SK-N-SH treated with all-trans-retinoic acid at 6 μM for 48 hours (cell line): Measurements from ENCODE around the gene GNL1.

Source experiments
- ATAC-seq: fragments of 200-7000 bp; cut with Tn5 transposase; 3 replicates; pipeline ENCODE4 v1.9.1; 2020; ENCODE audit warnings: mild to moderate bottlenecking, moderate library complexity
- ARNTL ChIP-seq: fragments of 450-650 bp; formaldehyde crosslinking; IDR thresholded peaks from 2 replicates; pipeline ENCODE4 v1.5.0; 2020; ENCODE audit warnings: low read depth, mild to moderate bottlenecking, moderate library complexity, borderline replicate concordance
- BACH2 ChIP-seq: fragments of 250-450 bp; sonication (Bioruptor Pico); IDR thresholded peaks from 2 replicates; pipeline ENCODE4 v1.9.0; 2021; ENCODE audit warnings: mild to moderate bottlenecking, borderline replicate concordance
- CREB5 ChIP-seq: fragments of 250-450 bp; sonication (Bioruptor Pico); IDR thresholded peaks from 2 replicates; pipeline ENCODE4 v1.5.1; 2020; ENCODE audit warnings: low read depth, mild to moderate bottlenecking, moderate library complexity
- CSDC2 ChIP-seq: fragments of 250-450 bp; sonication (Bioruptor Pico); IDR thresholded peaks from 2 replicates; pipeline ENCODE4 v1.5.0; 2020; ENCODE audit warnings: mild to moderate bottlenecking, moderate library complexity
- CSRNP3 ChIP-seq: fragments of 250-450 bp; sonication (Bioruptor Pico); IDR thresholded peaks from 2 replicates; pipeline ENCODE4 v1.5.1; 2021; ENCODE audit warnings: mild to moderate bottlenecking, moderate library complexity
- ESRRG ChIP-seq: fragments of 250-450 bp; sonication (Bioruptor Pico); IDR thresholded peaks from 2 replicates; pipeline ENCODE4 v1.6.1; 2021; ENCODE audit warnings: mild to moderate bottlenecking
- GLIS3 ChIP-seq: fragments of 250-450 bp; sonication (Bioruptor Pico); IDR thresholded peaks from 2 replicates; pipeline ENCODE4 v1.5.0; 2020; ENCODE audit warnings: mild to moderate bottlenecking, moderate library complexity
- ISL1 ChIP-seq: fragments of 250-450 bp; sonication (Bioruptor Pico); IDR thresholded peaks from 2 replicates; pipeline ENCODE4 v2.1.2; 2022; ENCODE audit warnings: mild to moderate bottlenecking, moderate library complexity
- OSR1 ChIP-seq: fragments of 250-450 bp; sonication (Bioruptor Pico); IDR thresholded peaks from 2 replicates; pipeline ENCODE4 v1.8.0; 2022; ENCODE audit warnings: moderate library complexity, mild to moderate bottlenecking, inconsistent platforms
- PATZ1 ChIP-seq: fragments of 250-450 bp; sonication (Bioruptor Pico); IDR thresholded peaks from 2 replicates; pipeline ENCODE4 v1.8.0; 2020; ENCODE audit warnings: mild to moderate bottlenecking, moderate library complexity, borderline replicate concordance
- POU6F1 ChIP-seq: fragments of 250-450 bp; sonication (Bioruptor Pico); IDR thresholded peaks from 2 replicates; pipeline ENCODE4 v1.8.0; 2021; ENCODE audit warnings: low read depth, mild to moderate bottlenecking, moderate library complexity, borderline replicate concordance
- RARB ChIP-seq: fragments of 250-450 bp; sonication (Bioruptor Pico); IDR thresholded peaks from 2 replicates; pipeline ENCODE4 v1.8.0; 2021; ENCODE audit warnings: mild to moderate bottlenecking, moderate library complexity
- SNAI2 ChIP-seq: fragments of 250-450 bp; sonication (Bioruptor Pico); IDR thresholded peaks from 2 replicates; pipeline ENCODE4 v1.5.0; 2020; ENCODE audit warnings: mild to moderate bottlenecking, moderate library complexity
- TCF4 ChIP-seq: fragments of 250-450 bp; sonication (Bioruptor Pico); IDR thresholded peaks from 2 replicates; pipeline ENCODE4 v1.8.0; 2021; ENCODE audit warnings: mild to moderate bottlenecking, moderate library complexity, borderline replicate concordance
- TSHZ2 ChIP-seq: fragments of 250-450 bp; sonication (Bioruptor Pico); IDR thresholded peaks from 2 replicates; pipeline ENCODE4 v1.5.0; 2020; ENCODE audit warnings: mild to moderate bottlenecking, moderate library complexity
- ZC3H10 ChIP-seq: fragments of 250-450 bp; sonication (Bioruptor Pico); IDR thresholded peaks from 2 replicates; pipeline ENCODE4 v1.5.1; 2021; ENCODE audit warnings: mild to moderate bottlenecking, moderate library complexity
- ZFP3 ChIP-seq: fragments of 250-450 bp; sonication (Bioruptor Pico); IDR thresholded peaks from 2 replicates; pipeline ENCODE4 v1.5.0; 2020; ENCODE audit warnings: mild to moderate bottlenecking, moderate library complexity
- ZFP30 ChIP-seq: fragments of 450-650 bp; formaldehyde crosslinking; IDR thresholded peaks from 2 replicates; pipeline ENCODE4 v1.5.0; 2022; ENCODE audit warnings: mild to moderate bottlenecking, moderate library complexity
- ZNF565 ChIP-seq: fragments of 450-650 bp; formaldehyde crosslinking; conservative IDR thresholded peaks from 2 replicates; pipeline ENCODE4 v1.5.0; 2020; ENCODE audit warnings: low read depth, mild to moderate bottlenecking, moderate library complexity
- ZNF70 ChIP-seq: fragments of 450-650 bp; formaldehyde crosslinking; IDR thresholded peaks from 2 replicates; pipeline ENCODE4 v1.5.0; 2020; ENCODE audit warnings: mild to moderate bottlenecking, moderate library complexity
- ZNF8 ChIP-seq: fragments of 450-650 bp; formaldehyde crosslinking; IDR thresholded peaks from 2 replicates; pipeline ENCODE4 v1.5.0; 2020; ENCODE audit warnings: mild to moderate bottlenecking, moderate library complexity

The GNL1 gene

GRCh38 chr6:30560930-30561329 lies 4.6 kb upstream of the GNL1 start:
- TF ChIP-seq CSDC2 (CRISPR knock-in tag) (no peak), ZNF70 (CRISPR knock-in tag) (no peak), TSHZ2 (CRISPR knock-in tag) (no peak), ESRRG (CRISPR knock-in tag) (no peak), RARB (CRISPR knock-in tag) (no peak), CREB5 (no peak), CSRNP3 (CRISPR knock-in tag) (no peak), ZC3H10 (CRISPR knock-in tag) (no peak), ISL1 (no peak), PATZ1 (no peak), ZFP30 (CRISPR knock-in tag) (no peak), ARNTL (CRISPR knock-in tag) (no peak)
- ATAC-seq = no peak

GRCh38 chr6:30557683-30557981 lies 1.3 kb upstream of the GNL1 start:
- ATAC-seq = no peak
- no peak for TF ChIP-seq SNAI2
- no peak for TF ChIP-seq POU6F1 (CRISPR knock-in tag)
- TF ChIP-seq BACH2 (CRISPR knock-in tag) = no peak
- TF ChIP-seq GLIS3 (CRISPR knock-in tag) = no peak
- TF ChIP-seq ZFP30 (CRISPR knock-in tag) = no peak
- no peak for TF ChIP-seq ISL1
- no peak for TF ChIP-seq CREB5
- TF ChIP-seq TCF4 (CRISPR knock-in tag) = no peak

GRCh38 chr6:30556906-30557682 lies 805 bp upstream of the GNL1 start, which contains the start of gene PRR3:
TSS of gene PRR3 (plus strand) at chr6:30557295. CDS start at chr6:30557345, 50 bp downstream.
- ATAC-seq = peak; percentile 68
- no peak for TF ChIP-seq ARNTL (CRISPR knock-in tag)
- TF ChIP-seq ZNF8 (CRISPR knock-in tag) = no peak
- TF ChIP-seq SNAI2 = 0 out of 2 replicates have a peak, but pooled peaks have one; percentile 74
- no peak for TF ChIP-seq ESRRG (CRISPR knock-in tag)
- TF ChIP-seq ZNF565 (CRISPR knock-in tag) = no peak
- TF ChIP-seq ZFP3 (CRISPR knock-in tag) = peak; percentile 60; the same call in 1 of the 2 replicates
- peak; percentile 25; the same call in 1 of the 2 replicates for TF ChIP-seq ISL1
- no peak for TF ChIP-seq PATZ1
- TF ChIP-seq OSR1 (CRISPR knock-in tag) = no peak
- TF ChIP-seq CREB5 = no peak
- TF ChIP-seq ZC3H10 (CRISPR knock-in tag) = no peak
